ENCODE measurements around the gene ETV4. TPM values are rescaled to one million over a fixed set of nuclear protein-coding genes. Genes with fewer than 3 reads are reported as not detected.

The ETV4 gene
- total and polyA plus RNA-seq, 2 of the 13 experiments (the other 11 are each of a cell fraction or from before 2014, with no cell fraction given): 128 to 330 TPM

- TF ChIP-seq ATF6 (CRISPR knock-in tag; conservative IDR thresholded peaks at IDR 0.05) (no peak), ZBTB26 (CRISPR knock-in tag; IDR thresholded peaks at IDR 0.05; ENCODE audit: borderline replicate concordance) (no peak), KAT2B (IDR thresholded peaks at IDR 0.05; ENCODE audit: borderline replicate concordance, low read depth, low read length) (no peak), TBX2 (CRISPR knock-in tag; IDR thresholded peaks at IDR 0.05; ENCODE audit: borderline replicate concordance) (peak; percentile 24; the same call in 1 of the 2 replicates), SNAPC4 (CRISPR knock-in tag; IDR thresholded peaks at IDR 0.05) (no peak), FOSL1 (CRISPR knock-in tag; IDR thresholded peaks at IDR 0.05; ENCODE audit: borderline replicate concordance) (peak; percentile 75), ZNF615 (CRISPR knock-in tag; IDR thresholded peaks at IDR 0.05; ENCODE audit: borderline replicate concordance) (no peak), ZNF335 (CRISPR knock-in tag; IDR thresholded peaks at IDR 0.05) (no peak), SOX5 (CRISPR knock-in tag; IDR thresholded peaks at IDR 0.05; ENCODE audit: borderline replicate concordance) (peak; percentile 22; the same call in 1 of the 2 replicates), THYN1 (CRISPR knock-in tag; IDR thresholded peaks at IDR 0.05; ENCODE audit: borderline replicate concordance, low read depth) (no peak), TMF1 (CRISPR knock-in tag; IDR thresholded peaks at IDR 0.05; ENCODE audit: low read depth) (no peak), RAD21 (CRISPR knock-in tag; IDR thresholded peaks at IDR 0.05) (0 out of 2 replicates have a peak, but pooled peaks have one; percentile 30), CHCHD3 (CRISPR knock-in tag; IDR thresholded peaks at IDR 0.05) (no peak), ELF1 (CRISPR knock-in tag; IDR thresholded peaks at IDR 0.05) (no peak), ZNF704 (CRISPR knock-in tag; IDR thresholded peaks at IDR 0.05; ENCODE audit: borderline replicate concordance) (0 out of 2 replicates have a peak, but pooled peaks have one; percentile 20), ZNF138 (CRISPR knock-in tag; IDR thresholded peaks at IDR 0.05; ENCODE audit: low read depth) (0 out of 2 replicates have a peak, but pooled peaks have one; percentile 40), MAFG (CRISPR knock-in tag; IDR thresholded peaks at IDR 0.05) (no peak), NCOA2 (CRISPR knock-in tag; IDR thresholded peaks at IDR 0.05) (no peak), ZNF546 (CRISPR knock-in tag; conservative IDR thresholded peaks at IDR 0.05) (no peak), NFIB (CRISPR knock-in tag; IDR thresholded peaks at IDR 0.05; ENCODE audit: borderline replicate concordance) (no peak), ELF4 (CRISPR knock-in tag; IDR thresholded peaks at IDR 0.05; ENCODE audit: borderline replicate concordance) (no peak)
These were observed 26.3 kb upstream of the ETV4 start (continued) for GRCh38 chr17:43572368-43572980.
